Stimulated activated CD4-positive, alpha-beta T cell treated with anti-CD3 and anti-CD28 coated beads, Interleukin-1b, Interleukin-23, amount 100 ng/mL, for 1 hour (primary cell): ENCODE measurements around the gene UBE2E2.

Source experiments
- DNase-seq, 2 donors: peaks; one replicate each; pipeline ENCODE4 v3.0.0-alpha.2; 2020; ENCODE audit warnings: low read depth in 2 of 2

Gene UBE2E2

DNA sequence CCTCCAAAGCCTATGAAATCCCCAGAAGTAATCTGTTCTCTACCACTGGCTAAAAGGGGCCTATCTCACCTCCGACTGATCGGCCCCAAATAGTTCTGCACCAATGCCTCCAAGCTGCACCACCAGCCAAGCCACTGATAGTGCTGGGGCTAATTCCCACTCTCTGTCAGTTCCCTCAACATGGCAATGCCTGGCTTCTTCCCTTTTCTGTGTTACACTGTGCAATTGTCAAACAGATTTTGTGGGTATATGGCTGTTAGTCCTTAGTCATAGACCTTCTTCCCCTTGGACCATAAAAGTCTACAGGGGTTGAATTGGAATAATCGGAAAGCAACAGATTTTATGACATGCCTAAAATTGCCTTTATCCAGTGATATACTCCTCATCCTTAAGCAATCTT, 9.3 kb upstream of the UBE2E2 start:
- no peak for DNase-seq

DNA sequence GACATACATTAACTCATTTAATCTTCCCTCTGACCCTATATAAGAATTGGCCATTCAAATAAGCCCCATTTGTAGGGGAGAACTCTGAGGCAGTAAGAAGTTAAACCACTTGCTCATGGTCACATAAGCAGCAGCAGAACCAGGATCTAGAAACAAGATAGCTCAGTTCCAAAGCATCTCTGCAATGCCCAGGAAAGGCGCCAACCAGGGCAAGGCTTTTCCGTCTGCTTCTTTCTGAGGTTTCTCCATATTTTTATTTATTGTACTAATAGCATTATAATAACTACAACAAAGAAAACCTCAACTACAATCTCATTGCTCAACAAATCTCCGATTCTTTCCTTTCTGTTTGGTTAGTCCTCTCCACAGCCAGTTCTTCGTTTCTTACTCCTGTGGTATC, 4.3 kb upstream of the UBE2E2 start:
- DNase-seq: no peak

DNA sequence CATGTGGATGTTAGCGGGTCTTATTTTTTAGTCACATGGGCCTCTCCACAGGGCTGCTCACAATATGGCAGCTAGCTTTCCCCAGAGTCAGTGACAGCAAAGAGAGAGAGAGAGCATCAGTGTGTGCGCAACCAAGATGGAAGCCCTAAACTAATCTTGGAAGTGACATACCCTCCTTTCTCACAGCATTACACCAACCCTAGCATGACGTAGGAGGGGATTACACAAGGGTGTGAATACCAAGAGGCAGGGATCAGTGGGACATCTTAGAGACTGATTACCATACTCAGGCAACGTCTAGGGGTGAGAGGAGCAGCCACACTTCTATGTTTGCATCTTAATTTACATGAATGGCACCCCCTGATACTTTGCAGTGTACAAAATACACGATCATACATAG, 3.5 kb upstream of the UBE2E2 start:
- no peak for DNase-seq

DNA sequence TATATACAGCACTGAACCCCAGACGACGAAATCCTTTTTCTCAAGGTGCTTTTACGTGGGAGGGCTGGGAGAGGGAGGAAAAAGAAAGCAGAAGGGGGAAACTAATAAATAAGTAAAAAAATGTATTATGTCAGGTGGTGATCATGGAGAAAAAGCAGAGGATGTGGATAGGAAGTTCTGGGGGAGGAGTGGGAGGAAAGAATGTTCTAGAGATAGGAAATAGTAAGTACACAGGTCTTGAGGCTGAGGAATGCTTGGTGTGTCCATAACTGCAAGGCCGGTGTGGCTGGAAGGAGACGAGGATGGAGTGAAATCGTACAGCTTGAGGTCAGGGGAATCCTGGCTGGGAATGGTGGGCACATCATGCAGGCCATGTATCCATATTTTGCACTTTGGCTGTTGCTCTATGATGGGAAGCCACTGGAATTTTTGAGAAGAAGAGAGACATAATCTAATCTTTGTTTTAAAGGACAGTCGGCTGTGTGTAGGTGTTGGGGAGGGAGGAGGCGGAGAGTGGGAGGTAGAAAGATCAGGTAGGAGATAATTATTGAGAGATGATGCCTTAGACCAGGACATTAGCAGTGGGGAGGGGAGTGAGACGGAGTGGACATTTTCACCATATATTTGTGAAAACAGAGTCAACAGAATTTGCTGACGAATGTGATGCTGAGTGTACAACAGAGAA, 1.8 kb upstream of the UBE2E2 start:
- no peak for DNase-seq

DNA sequence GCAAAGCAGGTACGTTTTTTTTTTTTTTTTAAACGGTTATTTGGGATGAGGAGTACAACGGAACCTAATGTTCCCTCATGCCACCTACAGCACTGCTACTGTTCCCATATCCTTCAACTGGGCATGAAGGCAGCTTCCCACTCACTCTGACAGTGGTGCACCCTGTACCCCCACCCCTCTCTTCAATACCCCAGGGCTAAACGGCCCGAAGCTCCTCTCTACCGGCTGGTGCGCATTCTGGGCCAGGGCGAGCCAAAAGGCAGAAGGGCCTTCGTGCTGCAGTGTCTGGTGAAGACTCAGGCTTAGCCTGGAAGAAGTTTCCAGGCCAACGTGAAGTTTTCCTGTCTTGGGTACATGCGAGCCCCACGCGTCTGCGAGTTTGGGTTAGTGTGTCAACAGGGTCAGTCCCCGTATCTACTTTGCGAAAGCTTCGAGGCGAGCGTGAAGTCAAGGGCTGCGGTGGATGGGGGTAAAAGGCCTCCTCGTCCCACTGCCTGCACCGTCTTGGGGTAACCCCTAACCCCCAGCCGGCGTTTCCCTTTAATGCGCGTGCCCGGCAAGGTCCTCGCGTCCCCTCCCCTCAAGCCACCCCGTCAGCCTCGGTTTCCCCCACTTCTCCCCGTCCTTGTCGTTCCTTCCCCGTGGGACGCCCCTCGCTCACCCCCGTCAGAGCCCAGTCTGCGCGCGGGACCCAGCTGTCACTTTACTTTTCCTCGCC, 765 bp upstream of the UBE2E2 start:
- no peak for DNase-seq

DNA sequence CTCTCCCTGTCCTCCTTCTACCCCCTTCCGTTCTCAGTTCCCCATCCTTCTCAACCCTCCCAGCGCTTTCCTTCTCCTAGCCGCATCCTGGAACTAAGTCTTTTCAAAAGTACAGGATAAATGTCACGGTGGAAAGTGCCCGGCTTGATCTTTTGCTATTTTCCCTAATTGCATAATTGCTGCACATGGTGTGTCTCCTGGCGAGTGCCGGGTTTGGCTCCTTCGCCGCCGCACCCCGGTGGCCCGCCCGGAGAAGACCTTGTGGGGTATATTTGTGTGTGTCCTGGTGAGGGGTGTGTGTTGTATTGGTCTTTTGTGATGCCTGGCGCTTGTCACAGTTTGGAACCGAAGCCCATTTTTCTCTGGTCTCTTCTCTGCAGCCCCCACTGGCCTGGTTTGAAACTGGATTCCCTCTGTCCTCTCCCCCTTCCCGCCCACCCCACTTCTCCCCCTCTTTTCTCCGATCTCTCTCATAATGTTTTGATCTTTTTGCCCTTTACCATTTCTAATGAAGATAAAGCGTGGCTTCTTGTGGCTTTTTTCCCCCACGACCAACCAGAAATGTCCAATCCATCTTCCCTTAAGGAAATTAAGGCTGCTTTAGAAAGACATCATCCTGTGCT, 692 bp downstream of the UBE2E2 start:
- DNase-seq: no peak

DNA sequence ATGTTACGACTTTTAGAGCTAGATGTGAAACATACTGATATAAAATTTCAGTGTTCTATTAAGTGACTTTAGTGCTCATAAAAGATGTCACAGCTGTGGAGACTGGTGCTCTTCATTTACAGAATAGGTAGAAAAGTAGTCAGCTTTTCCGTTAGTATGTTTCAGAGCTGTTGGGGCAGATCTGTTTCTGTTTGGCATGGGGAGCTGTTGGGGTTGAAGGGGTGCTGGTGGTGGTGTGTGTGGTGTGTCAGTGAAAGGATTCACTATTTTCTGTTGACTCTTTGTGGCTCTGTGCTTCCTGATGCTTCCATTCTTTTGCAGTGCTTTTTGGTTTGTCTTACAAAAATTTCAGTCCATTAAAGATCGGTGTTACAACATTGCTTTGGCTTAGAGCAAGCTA, 3.2 kb downstream of the UBE2E2 start:
- no peak for DNase-seq

DNA sequence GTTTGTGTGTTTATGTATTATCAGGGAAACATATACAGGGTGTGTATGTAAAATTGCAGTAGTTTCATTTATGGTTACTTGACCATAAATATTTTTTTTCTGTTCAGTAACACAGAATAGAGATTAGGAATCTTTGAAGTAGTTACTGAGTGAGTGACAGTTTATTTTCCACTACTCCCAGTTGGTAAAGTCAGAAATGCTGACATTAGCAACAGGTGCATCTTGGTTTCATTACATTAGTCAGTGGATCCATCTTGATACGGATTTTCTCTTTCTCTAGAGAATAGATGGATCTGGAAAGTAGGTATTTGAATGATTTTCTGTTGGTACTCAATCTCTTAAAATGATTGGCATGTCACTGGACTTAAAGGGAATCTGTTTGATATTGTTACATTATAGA, 6.0 kb downstream of the UBE2E2 start:
- no peak for DNase-seq

DNA sequence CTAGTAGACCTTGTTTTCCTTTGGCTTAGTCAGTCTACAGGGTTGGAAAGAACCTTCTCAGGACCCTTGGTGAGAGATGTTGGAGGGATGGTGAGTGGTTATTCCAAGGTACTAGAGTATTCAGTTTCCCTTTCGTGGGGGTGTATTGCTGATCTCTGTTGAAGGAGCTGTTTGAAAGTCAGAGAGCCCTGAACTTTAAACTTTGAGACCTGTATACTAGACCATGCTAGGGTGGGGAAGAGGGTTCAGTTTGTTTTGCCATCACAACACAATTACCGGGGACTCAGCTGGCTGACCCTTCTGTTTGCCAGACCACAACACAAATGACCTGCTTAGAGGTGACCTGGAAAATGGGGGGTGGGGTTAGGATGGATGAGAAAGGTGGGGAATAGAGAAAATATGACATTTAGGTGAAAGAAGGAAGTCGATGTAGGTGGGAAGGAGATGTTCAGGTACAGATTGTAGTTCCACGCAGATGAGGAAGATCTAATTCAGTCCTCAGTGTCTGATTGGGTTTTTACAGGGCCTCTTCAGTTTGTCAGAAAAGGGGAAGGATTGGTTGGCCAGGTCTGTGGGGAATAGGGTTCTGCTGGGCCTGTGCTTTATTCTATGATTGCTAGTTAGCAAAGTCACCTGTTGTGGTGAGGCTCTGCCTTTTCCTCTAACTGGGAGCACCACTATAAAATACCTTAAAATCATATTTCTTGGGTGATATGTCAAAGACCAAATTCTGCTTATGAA, 6.8 kb downstream of the UBE2E2 start:
- DNase-seq: no peak

DNA sequence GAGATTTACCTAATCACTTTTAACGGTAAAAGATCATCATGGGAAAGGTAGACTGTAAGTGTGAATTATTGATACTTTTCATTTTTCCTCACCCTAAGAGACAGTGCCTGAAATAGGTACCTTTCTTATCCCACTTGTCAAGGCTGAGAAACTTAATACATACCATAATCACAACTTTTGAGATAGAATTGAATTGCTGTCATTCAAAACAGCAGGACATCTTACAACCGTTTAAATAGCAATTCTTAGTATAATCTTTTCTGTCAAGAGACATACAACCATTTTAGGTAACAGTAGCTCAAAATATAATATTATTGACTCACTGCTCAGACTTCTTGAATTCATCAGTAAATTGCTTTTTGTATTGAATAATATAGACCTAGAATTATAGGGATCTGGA, 10.7 kb downstream of the UBE2E2 start:
- no peak for DNase-seq

DNA sequence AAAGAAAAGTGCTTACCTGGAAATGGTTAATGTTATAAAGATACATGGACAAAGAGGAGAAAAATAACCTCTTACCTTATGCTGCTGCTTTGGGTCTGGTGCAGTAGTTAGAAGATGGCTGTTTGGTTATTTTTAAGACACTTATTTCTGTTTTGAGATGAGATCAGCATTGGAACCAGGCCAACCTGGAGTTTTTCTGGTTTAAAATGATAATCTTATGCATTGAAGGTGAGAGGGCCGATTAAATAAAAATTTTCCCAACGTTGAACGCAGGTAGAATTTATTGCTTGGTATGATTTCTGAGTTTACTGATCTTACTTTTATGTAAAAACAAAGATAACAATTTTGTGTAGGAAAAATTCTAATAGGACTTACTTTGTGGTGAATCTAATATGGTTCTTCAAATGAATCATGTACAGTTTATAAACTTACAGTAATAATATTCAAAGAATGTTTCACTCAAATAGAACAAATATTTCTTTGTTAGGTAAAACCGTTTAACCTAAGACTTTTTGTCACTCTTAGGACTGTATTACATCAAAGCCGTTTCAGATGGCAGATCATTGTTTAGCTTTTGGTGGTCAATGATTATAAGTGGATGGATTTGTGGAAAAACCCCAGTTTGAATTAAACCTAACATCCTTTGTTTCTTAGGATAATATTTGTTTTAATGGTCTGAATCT, 14.9 kb downstream of the UBE2E2 start:
- DNase-seq: no peak

DNA sequence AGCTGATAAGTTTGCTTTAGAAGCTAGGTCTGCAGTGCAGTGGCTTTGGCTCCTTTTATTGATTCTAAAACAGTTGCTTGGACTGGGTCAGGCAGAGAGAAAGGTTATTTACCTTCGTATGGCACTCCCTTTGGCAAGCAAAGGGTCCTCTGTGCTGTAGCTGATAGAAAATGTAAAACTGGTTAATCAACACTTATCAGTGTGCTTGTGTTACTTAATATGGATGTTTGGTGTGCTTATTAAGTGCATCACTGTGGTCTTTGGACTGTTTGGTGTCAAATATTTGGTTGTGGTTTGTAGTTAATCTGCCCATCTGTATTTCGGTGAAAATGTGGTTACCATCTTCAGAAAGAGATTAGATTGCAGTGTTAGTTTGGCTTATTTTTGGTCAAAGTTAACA, 16.0 kb downstream of the UBE2E2 start:
- DNase-seq: no peak

DNA sequence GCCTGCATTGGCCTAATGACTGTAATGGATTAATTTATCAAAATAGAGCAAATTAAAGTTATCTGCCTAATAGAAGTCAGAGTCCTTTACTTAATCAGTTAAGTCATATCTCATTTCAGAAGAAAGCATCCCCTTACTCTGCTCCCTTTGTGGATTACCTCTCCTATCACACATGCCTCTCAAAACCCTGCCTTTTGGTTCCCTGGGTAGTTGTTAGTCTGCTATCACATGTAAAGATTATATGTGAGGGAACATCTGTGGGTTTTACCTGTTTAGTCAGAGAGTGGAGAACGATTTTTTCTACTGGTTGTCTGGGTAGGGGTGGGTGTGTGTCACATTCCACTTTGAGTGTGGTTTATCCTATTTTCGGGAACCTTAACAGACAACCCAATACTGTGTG, 16.4 kb downstream of the UBE2E2 start:
- DNase-seq: no peak

DNA sequence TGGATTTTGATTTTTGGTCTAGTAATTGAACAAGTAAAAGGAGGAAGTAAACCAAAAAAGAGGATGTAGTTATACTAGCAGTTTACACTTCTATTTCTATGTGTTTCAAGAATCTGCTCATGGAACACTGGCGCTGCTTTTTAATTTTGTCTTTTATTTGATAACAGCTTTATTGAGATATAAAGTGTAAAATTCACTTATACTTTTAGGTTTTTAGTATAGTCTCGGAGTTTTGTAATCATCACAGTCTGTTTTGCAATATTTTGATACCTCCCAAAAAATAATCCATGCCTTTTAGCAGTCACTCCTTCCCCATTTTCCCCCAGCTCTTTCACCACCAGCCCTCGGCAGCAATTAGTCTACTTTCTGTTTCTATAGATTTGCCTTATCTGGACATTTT, 18.0 kb downstream of the UBE2E2 start:
- no peak for DNase-seq

DNA sequence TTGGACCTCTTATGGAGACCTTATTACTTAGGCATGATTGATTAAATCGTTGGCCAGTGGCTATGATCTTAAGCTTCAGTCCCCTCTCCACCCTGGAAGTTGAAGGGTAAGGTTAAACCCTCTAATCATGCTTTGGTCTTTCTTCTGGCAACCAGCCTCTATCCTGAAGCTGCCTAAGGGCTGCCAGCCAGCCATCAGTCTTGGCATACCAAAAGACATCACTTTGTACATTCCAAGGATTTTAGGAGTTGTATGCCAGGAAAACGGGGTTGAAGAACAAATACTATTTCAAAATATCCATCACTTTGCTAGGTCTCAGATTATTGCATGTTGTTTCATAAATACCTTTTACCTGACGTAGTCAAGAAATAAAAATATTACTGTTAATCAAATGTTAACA, 28.9 kb downstream of the UBE2E2 start:
- DNase-seq: no peak

DNA sequence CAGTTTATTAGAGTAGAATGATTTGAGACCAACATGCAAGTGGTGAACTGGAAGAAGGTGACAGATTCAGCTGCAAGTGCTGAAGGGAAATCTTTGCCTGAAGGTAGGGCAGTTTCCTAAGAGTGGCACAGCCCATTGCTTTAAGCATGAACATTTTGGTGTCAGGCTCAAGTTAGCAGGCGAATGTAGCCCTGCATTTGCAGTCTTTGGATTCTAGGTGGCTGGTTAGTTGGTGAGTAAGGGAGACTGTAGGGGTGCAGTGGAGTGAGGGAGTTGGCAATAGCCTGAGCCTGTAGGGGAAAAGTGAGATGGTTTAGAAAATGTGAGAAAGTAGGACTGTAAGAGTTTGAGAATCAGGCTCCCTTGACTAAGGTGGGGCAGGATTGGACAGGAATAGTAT, 29.7 kb downstream of the UBE2E2 start:
- no peak for DNase-seq

DNA sequence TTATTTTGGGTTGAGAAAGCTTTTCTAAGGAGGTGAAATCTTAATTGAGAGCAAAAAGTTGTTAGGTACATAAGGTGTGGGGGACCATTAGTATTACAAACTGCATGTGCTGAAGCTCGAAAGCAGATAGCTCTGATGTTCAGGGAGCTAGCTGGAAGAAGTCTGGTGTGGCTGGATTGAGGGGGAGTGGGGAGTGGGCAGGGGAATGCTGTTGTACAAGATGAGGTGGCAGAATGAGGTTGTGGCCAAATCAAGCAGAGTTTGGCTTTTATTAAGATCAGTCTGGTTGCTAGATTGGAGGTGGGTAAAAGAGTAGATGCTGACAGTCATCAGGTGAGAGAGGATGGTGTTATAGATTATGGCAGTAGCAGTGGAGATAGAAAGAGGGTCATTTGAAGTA, 32.1 kb downstream of the UBE2E2 start:
- DNase-seq: no peak

DNA sequence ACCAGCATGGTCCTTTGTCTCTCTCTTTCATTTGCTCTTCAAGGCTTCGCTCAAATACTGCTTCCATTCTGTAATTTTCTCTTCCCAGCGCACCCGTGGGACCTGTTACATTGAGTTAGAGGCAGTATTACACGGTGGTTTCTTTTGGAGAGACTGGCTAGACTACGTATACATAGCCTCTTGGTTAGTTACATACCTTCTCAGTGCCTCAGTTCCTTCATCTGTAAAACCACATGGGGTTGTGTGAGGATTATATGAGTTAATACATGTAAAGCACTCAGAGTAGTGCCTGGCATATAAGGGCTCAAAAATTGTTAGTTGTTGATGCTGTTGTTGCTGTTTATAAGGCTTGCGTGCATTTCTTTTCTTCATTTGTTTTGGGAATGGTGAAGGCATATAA, 33.8 kb downstream of the UBE2E2 start:
- no peak for DNase-seq

DNA sequence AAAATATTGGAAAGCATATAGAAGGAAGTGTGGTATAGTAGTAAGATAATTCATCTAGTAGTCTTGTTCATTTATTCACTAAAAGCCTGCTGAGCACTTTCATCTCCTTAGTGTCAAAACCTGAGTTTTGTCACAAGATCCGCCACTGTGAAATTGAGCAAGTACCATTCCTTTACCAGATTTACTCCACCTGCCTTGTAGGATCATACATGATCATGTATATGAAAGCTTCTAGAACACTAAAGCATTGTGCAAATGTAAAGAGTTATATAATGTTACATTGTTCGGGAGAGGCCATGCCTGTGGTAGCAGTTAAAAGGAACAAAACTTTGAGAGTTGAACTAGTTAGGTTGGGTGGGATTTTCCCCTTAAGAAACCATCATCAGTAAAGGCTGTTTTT, 35.0 kb downstream of the UBE2E2 start:
- no peak for DNase-seq

DNA sequence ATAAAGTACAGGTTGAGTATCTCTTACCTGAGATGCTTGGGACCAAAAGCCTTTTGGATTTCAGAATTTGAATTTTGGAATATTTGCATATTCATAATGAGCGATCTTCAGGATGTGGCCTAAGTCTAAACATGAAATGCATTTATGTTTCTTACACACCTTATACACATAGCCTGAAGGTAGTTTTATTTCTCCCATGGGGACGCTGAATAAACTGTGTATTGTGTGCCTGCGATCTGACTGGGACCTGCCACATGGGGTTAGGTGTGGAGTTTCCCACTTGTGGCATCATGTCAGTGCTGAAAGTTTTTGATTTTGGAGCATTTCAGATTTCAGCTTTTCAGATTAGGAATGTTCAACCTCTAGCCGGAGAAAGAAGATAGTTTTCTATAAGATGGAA, 35.5 kb downstream of the UBE2E2 start:
- no peak for DNase-seq

DNA sequence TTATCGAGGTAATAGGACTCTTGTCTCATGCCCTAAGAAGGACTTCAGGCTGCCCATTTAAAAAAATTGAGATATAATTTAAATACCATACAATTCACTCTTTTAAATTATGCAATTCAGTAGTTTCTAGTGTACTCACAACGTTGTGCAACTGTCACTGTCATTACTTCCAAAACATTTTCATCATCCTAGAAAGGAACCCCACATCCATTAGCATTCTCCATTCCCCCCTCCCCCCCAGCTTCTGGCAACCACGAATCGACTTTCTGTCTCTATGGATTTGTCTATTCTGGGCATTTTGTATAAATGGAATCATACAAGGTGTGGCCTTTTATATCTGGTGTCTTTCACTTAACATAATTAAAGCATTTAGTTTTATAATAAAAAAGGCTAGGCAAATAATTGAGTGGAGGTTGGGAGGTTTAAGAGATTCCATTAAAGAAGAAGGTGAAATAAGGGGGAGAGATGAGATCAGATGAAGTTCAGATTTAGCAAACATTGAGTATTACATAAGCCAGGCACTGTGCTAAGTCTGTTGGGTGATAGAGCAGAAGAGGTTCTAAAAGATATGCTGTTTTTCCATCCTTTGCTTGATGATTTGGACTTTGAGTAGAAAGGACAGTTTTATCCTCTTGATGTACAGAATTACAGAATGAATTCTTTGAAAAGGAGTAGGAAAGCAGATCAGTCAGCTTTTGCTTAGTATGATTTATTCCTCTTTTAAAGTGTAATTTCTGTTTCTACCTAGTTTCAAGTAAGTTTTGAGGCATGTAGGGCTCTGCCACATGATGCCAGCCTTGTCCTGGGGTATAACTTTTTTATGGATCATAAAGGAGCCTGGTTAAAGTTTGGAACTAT, 36.3 kb downstream of the UBE2E2 start:
- no peak for DNase-seq
